Measurements from ENCODE around the gene INSL3.
"Not testable (repeated sequence)": the region's sequence is repeated elsewhere in the genome, so short reads cannot be mapped to it uniquely, and the experiment has no call there.

Gene INSL3

GRCh38 chr19:17794731-17795494, 26.4 kb downstream of the INSL3 start, which contains the start of gene B3GNT3:
Gene B3GNT3 (plus strand): TSS chr19:17795138. CDS start chr19:17807808, 12,670 bp downstream.
- H3K27me3 ChIP-seq (ENCODE audit: control insufficient read depth, insufficient read depth, low read length) = peaks cover 15% of the 10 kb centered on the region
- peak within 1 kb of the TSS; percentile 64 for H3K4me3 ChIP-seq (ENCODE audit: low read depth, low read length)
- H3K9ac ChIP-seq (ENCODE audit: low read depth, low read length) = no peak within 1 kb of the TSS
- H3K9me3 ChIP-seq (ENCODE audit: control insufficient read depth, insufficient read depth, low read length) = no peaks in the 10 kb centered on the region
- no peak within 1 kb of the TSS for H3K27ac ChIP-seq (ENCODE audit: low read depth, low read length)
- H3K4me1 ChIP-seq (ENCODE audit: control insufficient read depth, insufficient read depth, low read length) = no peaks in the 10 kb centered on the region
- H3K36me3 ChIP-seq (ENCODE audit: control insufficient read depth, insufficient read depth, low read length) = no peaks in the 10 kb centered on the region

GRCh38 chr19:17794412-17794730, 26.9 kb downstream of the INSL3 start:
- peak overlapping the region; percentile 64 for H3K4me3 ChIP-seq (ENCODE audit: low read depth, low read length)
- no peak overlapping the region for H3K9ac ChIP-seq (ENCODE audit: low read depth, low read length)
- no peaks in the 10 kb centered on the region for H3K9me3 ChIP-seq (ENCODE audit: control insufficient read depth, insufficient read depth, low read length)
- H3K27ac ChIP-seq (ENCODE audit: low read depth, low read length) = no peak overlapping the region
- H3K36me3 ChIP-seq (ENCODE audit: control insufficient read depth, insufficient read depth, low read length) = no peaks in the 10 kb centered on the region
- H3K27me3 ChIP-seq (ENCODE audit: control insufficient read depth, insufficient read depth, low read length) = peaks cover 15% of the 10 kb centered on the region
- no peaks in the 10 kb centered on the region for H3K4me1 ChIP-seq (ENCODE audit: control insufficient read depth, insufficient read depth, low read length)

GRCh38 chr19:17790059-17790780, 31.1 kb downstream of the INSL3 start:
- Histone ChIP-seq H3K4me3 (ENCODE audit: low read depth, low read length) (no peak overlapping the region), H3K36me3 (ENCODE audit: control insufficient read depth, insufficient read depth, low read length) (peaks cover 3% of the 10 kb centered on the region; the same call in 1 of the 2 replicates), H3K4me1 (ENCODE audit: control insufficient read depth, insufficient read depth, low read length) (no peaks in the 10 kb centered on the region), H3K27ac (ENCODE audit: low read depth, low read length) (no peak overlapping the region), H3K9ac (ENCODE audit: low read depth, low read length) (no peak overlapping the region), H3K9me3 (ENCODE audit: control insufficient read depth, insufficient read depth, low read length) (no peaks in the 10 kb centered on the region), H3K27me3 (ENCODE audit: control insufficient read depth, insufficient read depth, low read length) (peaks cover 9% of the 10 kb centered on the region)

GRCh38 chr19:17788632-17789031, 32.7 kb downstream of the INSL3 start:
- no peak overlapping the region for H3K27ac ChIP-seq (ENCODE audit: low read depth, low read length)
- H3K36me3 ChIP-seq (ENCODE audit: control insufficient read depth, insufficient read depth, low read length) = peaks cover 7% of the 10 kb centered on the region; the same call in 1 of the 2 replicates
- no peaks in the 10 kb centered on the region for H3K4me1 ChIP-seq (ENCODE audit: control insufficient read depth, insufficient read depth, low read length)
- H3K27me3 ChIP-seq (ENCODE audit: control insufficient read depth, insufficient read depth, low read length) = no peaks in the 10 kb centered on the region
- H3K9ac ChIP-seq (ENCODE audit: low read depth, low read length) = no peak overlapping the region
- H3K4me3 ChIP-seq (ENCODE audit: low read depth, low read length) = no peak overlapping the region
- H3K9me3 ChIP-seq (ENCODE audit: control insufficient read depth, insufficient read depth, low read length) = no peaks in the 10 kb centered on the region

- Histone ChIP-seq H3K27me3 (ENCODE audit: control insufficient read depth, insufficient read depth, low read length) (no peaks in the 10 kb centered on the region), H3K4me1 (ENCODE audit: control insufficient read depth, insufficient read depth, low read length) (no peaks in the 10 kb centered on the region), H3K9ac (ENCODE audit: low read depth, low read length) (no peak overlapping the region), H3K36me3 (ENCODE audit: control insufficient read depth, insufficient read depth, low read length) (peaks cover 12% of the 10 kb centered on the region), H3K27ac (ENCODE audit: low read depth, low read length) (no peak overlapping the region), H3K4me3 (ENCODE audit: low read depth, low read length) (no peak overlapping the region), H3K9me3 (ENCODE audit: control insufficient read depth, insufficient read depth, low read length) (no peaks in the 10 kb centered on the region)
Observed at GRCh38 chr19:17787274-17787913, 33.9 kb downstream of the INSL3 start.

GRCh38 chr19:17784201-17785008, 36.9 kb downstream of the INSL3 start:
- no peak overlapping the region for H3K27ac ChIP-seq (ENCODE audit: low read depth, low read length)
- no peaks in the 10 kb centered on the region for H3K27me3 ChIP-seq (ENCODE audit: control insufficient read depth, insufficient read depth, low read length)
- no peaks in the 10 kb centered on the region for H3K9me3 ChIP-seq (ENCODE audit: control insufficient read depth, insufficient read depth, low read length)
- peaks cover 15% of the 10 kb centered on the region for H3K36me3 ChIP-seq (ENCODE audit: control insufficient read depth, insufficient read depth, low read length)
- H3K4me1 ChIP-seq (ENCODE audit: control insufficient read depth, insufficient read depth, low read length) = no peaks in the 10 kb centered on the region
- no peak overlapping the region for H3K4me3 ChIP-seq (ENCODE audit: low read depth, low read length)
- no peak overlapping the region for H3K9ac ChIP-seq (ENCODE audit: low read depth, low read length)

- H3K27ac ChIP-seq (ENCODE audit: low read depth, low read length); H3K9me3 ChIP-seq (ENCODE audit: control insufficient read depth, insufficient read depth, low read length); H3K27me3 ChIP-seq (ENCODE audit: control insufficient read depth, insufficient read depth, low read length); H3K4me1 ChIP-seq (ENCODE audit: control insufficient read depth, insufficient read depth, low read length); H3K9ac ChIP-seq (ENCODE audit: low read depth, low read length); H3K4me3 ChIP-seq (ENCODE audit: low read depth, low read length): not testable (repeated sequence)
- peaks cover 15% of the 10 kb centered on the region for H3K36me3 ChIP-seq (ENCODE audit: control insufficient read depth, insufficient read depth, low read length)
Observed at GRCh38 chr19:17783721-17784120, 37.6 kb downstream of the INSL3 start.

GRCh38 chr19:17780781-17781180, 40.5 kb downstream of the INSL3 start:
- Histone ChIP-seq H3K4me3 (ENCODE audit: low read depth, low read length) (no peak overlapping the region), H3K4me1 (ENCODE audit: control insufficient read depth, insufficient read depth, low read length) (no peaks in the 10 kb centered on the region), H3K27ac (ENCODE audit: low read depth, low read length) (no peak overlapping the region), H3K9me3 (ENCODE audit: control insufficient read depth, insufficient read depth, low read length) (no peaks in the 10 kb centered on the region), H3K9ac (ENCODE audit: low read depth, low read length) (no peak overlapping the region), H3K36me3 (ENCODE audit: control insufficient read depth, insufficient read depth, low read length) (peaks cover 12% of the 10 kb centered on the region), H3K27me3 (ENCODE audit: control insufficient read depth, insufficient read depth, low read length) (no peaks in the 10 kb centered on the region)

GRCh38 chr19:17778968-17779929, 42.1 kb downstream of the INSL3 start:
- H3K27me3 ChIP-seq (ENCODE audit: control insufficient read depth, insufficient read depth, low read length) = no peaks in the 10 kb centered on the region
- H3K9me3 ChIP-seq (ENCODE audit: control insufficient read depth, insufficient read depth, low read length) = no peaks in the 10 kb centered on the region
- H3K36me3 ChIP-seq (ENCODE audit: control insufficient read depth, insufficient read depth, low read length) = peaks cover 8% of the 10 kb centered on the region
- no peak overlapping the region for H3K9ac ChIP-seq (ENCODE audit: low read depth, low read length)
- H3K27ac ChIP-seq (ENCODE audit: low read depth, low read length) = peak overlapping the region; percentile 7
- no peaks in the 10 kb centered on the region for H3K4me1 ChIP-seq (ENCODE audit: control insufficient read depth, insufficient read depth, low read length)
- H3K4me3 ChIP-seq (ENCODE audit: low read depth, low read length) = peak overlapping the region; percentile 67

All from HUES48 (cell line).